Measurements from ENCODE around the gene GLYATL2. TPM values are rescaled to one million over a fixed set of nuclear protein-coding genes. Genes with fewer than 3 reads are reported as not detected.

Gene GLYATL2
- total and polyA plus RNA-seq, 10 of the 15 experiments (the other 5 are each of a cell fraction or from before 2014, with no cell fraction given) = 0.13 to 0.97 (median 0.49) TPM

- no TSS peak for BruUV-seq (replicated peaks)
- H4K20me1 ChIP-seq (ENCODE audit: control insufficient read depth, insufficient read depth) = no peaks in the 10 kb centered on the region
- H3K27ac ChIP-seq (ENCODE audit: control insufficient read depth, insufficient read depth) = no peak overlapping the region
- no peak overlapping the region for H3K9ac ChIP-seq (ENCODE audit: control insufficient read depth, insufficient read depth, low read length)
- ATAC-seq (peak; percentile 98), DNase-seq (ENCODE audit: low read depth, low spot score) (peak; percentile 7), FAIRE-seq (peak; percentile 49)
- no peaks in the 10 kb centered on the region for H3K9me3 ChIP-seq (replicated peaks; ENCODE audit: control insufficient read depth, insufficient read depth, low read length)
- no peak overlapping the region for H2AFZ ChIP-seq (ENCODE audit: control insufficient read depth, low read depth, low read length)
- intact Hi-C loops (cut with micrococcal nuclease; ENCODE audit: unreplicated experiment) (loop anchor here (1.0 to 5.0 kb wide), 5 partner anchors 113 to 370 kb away; partner anchors contain the start of genes LPXN and ZFP91), in situ Hi-C loops (cut with MboI) (loop anchor here (5.0 to 10.0 kb wide), 2 partner anchors 136 to 224 kb away; no protein-coding TSS in a partner anchor)
- no peak overlapping the region for H3K4me3 ChIP-seq
- H3K36me3 ChIP-seq (ENCODE audit: control insufficient read depth in 2 of 2, insufficient read depth in 2 of 2, low read length in 1 of 2) = no peaks in the 10 kb centered on the region
- RAD21 ChIA-PET (ENCODE audit: unreplicated experiment) = interaction anchor here (0.8 to 2.0 kb wide), 10 partner anchors 112 to 370 kb away, joined by 3 to 8 read pairs (median 4); no protein-coding TSS in a partner anchor
- no peaks in the 10 kb centered on the region for H3K4me1 ChIP-seq (ENCODE audit: control insufficient read depth, insufficient read depth, low read length)
- WGBS (ENCODE audit: insufficient coverage, insufficient replicate concordance, low lambda C conversion rate, missing lambda C conversion rate) = 21% methylated on average over 4 of the region's 4 CpGs
- CTCF ChIA-PET = interaction anchor here (0.6 to 3.0 kb wide), 22 partner anchors 9 to 1224 kb away, joined by 3 to 19 read pairs (median 4); no protein-coding TSS in a partner anchor
- no peak overlapping the region for H3K4me2 ChIP-seq (ENCODE audit: control insufficient read depth, insufficient read depth)
- no peaks in the 10 kb centered on the region for H3K79me2 ChIP-seq (ENCODE audit: control insufficient read depth, insufficient read depth, low read length)
- no peaks in the 10 kb centered on the region; a peak in 1 of 4 replicates for H3K27me3 ChIP-seq (replicated peaks in 1 of 2; ENCODE audit: control insufficient read depth in 2 of 2, insufficient read depth in 2 of 2, low read length in 1 of 2)
- SMC1A ChIA-PET (ENCODE audit: uncharacterized antibody, unreplicated experiment) = interaction anchor here (0.7 to 1.8 kb wide), 9 partner anchors 10 to 370 kb away, joined by 3 to 13 read pairs (median 5); no protein-coding TSS in a partner anchor
- POLR2A ChIA-PET = no interaction called here
- TF ChIP-seq, protein P1, sequence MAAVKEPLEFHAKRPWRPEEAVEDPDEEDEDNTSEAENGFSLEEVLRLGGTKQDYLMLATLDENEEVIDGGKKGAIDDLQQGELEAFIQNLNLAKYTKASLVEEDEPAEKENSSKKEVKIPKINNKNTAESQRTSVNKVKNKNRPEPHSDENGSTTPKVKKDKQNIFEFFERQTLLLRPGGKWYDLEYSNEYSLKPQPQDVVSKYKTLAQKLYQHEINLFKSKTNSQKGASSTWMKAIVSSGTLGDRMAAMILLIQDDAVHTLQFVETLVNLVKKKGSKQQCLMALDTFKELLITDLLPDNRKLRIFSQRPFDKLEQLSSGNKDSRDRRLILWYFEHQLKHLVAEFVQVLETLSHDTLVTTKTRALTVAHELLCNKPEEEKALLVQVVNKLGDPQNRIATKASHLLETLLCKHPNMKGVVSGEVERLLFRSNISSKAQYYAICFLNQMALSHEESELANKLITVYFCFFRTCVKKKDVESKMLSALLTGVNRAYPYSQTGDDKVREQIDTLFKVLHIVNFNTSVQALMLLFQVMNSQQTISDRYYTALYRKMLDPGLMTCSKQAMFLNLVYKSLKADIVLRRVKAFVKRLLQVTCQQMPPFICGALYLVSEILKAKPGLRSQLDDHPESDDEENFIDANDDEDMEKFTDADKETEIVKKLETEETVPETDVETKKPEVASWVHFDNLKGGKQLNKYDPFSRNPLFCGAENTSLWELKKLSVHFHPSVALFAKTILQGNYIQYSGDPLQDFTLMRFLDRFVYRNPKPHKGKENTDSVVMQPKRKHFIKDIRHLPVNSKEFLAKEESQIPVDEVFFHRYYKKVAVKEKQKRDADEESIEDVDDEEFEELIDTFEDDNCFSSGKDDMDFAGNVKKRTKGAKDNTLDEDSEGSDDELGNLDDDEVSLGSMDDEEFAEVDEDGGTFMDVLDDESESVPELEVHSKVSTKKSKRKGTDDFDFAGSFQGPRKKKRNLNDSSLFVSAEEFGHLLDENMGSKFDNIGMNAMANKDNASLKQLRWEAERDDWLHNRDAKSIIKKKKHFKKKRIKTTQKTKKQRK (IDR thresholded peaks at IDR 0.05; ENCODE audit: low read depth, low read length) = no peak
- TF ChIP-seq, protein P2, sequence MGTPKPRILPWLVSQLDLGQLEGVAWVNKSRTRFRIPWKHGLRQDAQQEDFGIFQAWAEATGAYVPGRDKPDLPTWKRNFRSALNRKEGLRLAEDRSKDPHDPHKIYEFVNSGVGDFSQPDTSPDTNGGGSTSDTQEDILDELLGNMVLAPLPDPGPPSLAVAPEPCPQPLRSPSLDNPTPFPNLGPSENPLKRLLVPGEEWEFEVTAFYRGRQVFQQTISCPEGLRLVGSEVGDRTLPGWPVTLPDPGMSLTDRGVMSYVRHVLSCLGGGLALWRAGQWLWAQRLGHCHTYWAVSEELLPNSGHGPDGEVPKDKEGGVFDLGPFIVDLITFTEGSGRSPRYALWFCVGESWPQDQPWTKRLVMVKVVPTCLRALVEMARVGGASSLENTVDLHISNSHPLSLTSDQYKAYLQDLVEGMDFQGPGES (IDR thresholded peaks at IDR 0.05) = no peak
- TF ChIP-seq TAF1 (IDR thresholded peaks at IDR 0.05; ENCODE audit: borderline replicate concordance, low read depth, low read length) = no peak
- TF ChIP-seq SMC3 (IDR thresholded peaks at IDR 0.05; ENCODE audit: borderline replicate concordance, low read length) = peak; percentile 78
- TF ChIP-seq RUNX3 (IDR thresholded peaks at IDR 0.05; ENCODE audit: low read length) = no peak
- no peak for TF ChIP-seq HCFC1 (IDR thresholded peaks at IDR 0.05; ENCODE audit: low read length)
- TF ChIP-seq, protein P3, sequence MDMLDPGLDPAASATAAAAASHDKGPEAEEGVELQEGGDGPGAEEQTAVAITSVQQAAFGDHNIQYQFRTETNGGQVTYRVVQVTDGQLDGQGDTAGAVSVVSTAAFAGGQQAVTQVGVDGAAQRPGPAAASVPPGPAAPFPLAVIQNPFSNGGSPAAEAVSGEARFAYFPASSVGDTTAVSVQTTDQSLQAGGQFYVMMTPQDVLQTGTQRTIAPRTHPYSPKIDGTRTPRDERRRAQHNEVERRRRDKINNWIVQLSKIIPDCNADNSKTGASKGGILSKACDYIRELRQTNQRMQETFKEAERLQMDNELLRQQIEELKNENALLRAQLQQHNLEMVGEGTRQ (IDR thresholded peaks at IDR 0.05; ENCODE audit: borderline replicate concordance, low read depth, low read length) = no peak
- no peak for TF ChIP-seq ASH2L (IDR thresholded peaks at IDR 0.05; ENCODE audit: borderline replicate concordance, low read depth)
- no peak for TF ChIP-seq TCF3 (IDR thresholded peaks at IDR 0.05; ENCODE audit: borderline replicate concordance, insufficient read depth, low read depth, low read length)
- no peak for TF ChIP-seq SRF (IDR thresholded peaks at IDR 0.05; ENCODE audit: low read depth in 2 of 2, low read length in 2 of 2)
- TF ChIP-seq RAD21 (IDR thresholded peaks at IDR 0.05; ENCODE audit: insufficient read depth, low read depth, low read length) = peak; percentile 94
- TF ChIP-seq STAT3 (IDR thresholded peaks at IDR 0.05; ENCODE audit: low read depth, low read length) = no peak
- no peak for TF ChIP-seq JUND (IDR thresholded peaks at IDR 0.05; ENCODE audit: low read depth, low read length)
- TF ChIP-seq CTCF (IDR thresholded peaks at IDR 0.05 in 2 of 3, conservative IDR thresholded peaks at IDR 0.05 in 1 of 3; ENCODE audit: control insufficient read depth in 2 of 3, extremely low read depth in 1 of 3, insufficient read depth in 1 of 3, low read depth in 3 of 3, low read length in 3 of 3) = peak; percentile 88 to 94 (median 88); a peak in 5 of 6 replicates
- TF ChIP-seq YY1 (IDR thresholded peaks at IDR 0.05; ENCODE audit: low read depth, low read length) = 0 out of 2 replicates have a peak, but pooled peaks have one; percentile 46
- TF ChIP-seq RCOR1 (conservative IDR thresholded peaks at IDR 0.05; ENCODE audit: low read depth, low read length) = no peak
Observed at GRCh38 chr11:58788355-58789023, 56.0 kb downstream of the GLYATL2 start.

All from GM12878 (cell line).